K562 (cell line): ENCODE data around the gene EPHB2.

ENCODE experiments used
- CBX5 ChIP-seq: IDR thresholded peaks from 2 replicates; pipeline ENCODE4 v1.6.1; 2014; ENCODE audit warnings: low read depth, borderline replicate concordance
- TF ChIP-seq, protein P1 (sequence below): sonication (generic); formaldehyde crosslinking; IDR thresholded peaks from 2 replicates; pipeline ENCODE4 v1.4.0; 2020; ENCODE audit warnings: mild to moderate bottlenecking, missing genetic modification reagents

DNA sequence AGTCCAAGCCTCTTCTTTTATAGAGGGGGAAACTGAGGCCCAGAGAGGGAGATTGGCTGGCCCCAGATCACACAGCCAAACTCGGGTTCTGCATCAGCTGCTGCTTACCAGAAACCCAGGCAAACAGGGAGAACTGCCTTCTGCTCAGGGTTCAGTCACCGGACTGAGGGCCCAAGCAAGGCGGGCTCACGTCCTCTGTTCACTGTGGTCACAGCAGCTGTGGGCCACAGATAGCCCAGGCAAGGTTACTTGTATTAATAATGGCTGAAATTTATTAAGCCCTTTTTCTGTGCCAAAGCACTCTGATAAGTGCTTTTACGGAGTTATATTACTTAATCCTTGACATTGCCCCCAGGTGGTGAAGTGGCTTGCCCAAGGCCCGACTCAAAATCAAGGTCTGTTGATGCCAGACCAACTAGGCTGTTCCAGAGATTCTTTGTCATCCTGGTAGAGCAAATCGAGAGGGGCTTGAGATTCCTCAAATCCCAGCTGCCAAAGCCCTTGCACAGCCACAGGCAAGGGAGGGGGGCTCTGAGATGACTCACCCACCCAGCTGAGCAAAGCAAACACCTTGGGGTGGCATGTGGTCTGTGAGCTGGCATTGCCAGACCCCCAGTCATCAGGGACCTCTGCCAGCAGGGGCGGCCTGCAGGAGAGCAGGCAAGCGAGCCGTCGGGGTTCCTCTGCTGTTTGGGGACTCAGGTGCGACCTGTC is 36.5 kb downstream of the EPHB2 start:
- no peak for TF ChIP-seq CBX5
- TF ChIP-seq, protein P1, sequence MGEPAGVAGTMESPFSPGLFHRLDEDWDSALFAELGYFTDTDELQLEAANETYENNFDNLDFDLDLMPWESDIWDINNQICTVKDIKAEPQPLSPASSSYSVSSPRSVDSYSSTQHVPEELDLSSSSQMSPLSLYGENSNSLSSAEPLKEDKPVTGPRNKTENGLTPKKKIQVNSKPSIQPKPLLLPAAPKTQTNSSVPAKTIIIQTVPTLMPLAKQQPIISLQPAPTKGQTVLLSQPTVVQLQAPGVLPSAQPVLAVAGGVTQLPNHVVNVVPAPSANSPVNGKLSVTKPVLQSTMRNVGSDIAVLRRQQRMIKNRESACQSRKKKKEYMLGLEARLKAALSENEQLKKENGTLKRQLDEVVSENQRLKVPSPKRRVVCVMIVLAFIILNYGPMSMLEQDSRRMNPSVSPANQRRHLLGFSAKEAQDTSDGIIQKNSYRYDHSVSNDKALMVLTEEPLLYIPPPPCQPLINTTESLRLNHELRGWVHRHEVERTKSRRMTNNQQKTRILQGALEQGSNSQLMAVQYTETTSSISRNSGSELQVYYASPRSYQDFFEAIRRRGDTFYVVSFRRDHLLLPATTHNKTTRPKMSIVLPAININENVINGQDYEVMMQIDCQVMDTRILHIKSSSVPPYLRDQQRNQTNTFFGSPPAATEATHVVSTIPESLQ (CRISPR knock-in tag): no peak
